Panc1 (cell line): ENCODE data around the gene CCDC187.

Source experiments
- SIN3A ChIP-seq: IDR thresholded peaks from 2 replicates; pipeline ENCODE4 v1.6.1; 2012; ENCODE audit warnings: low read depth, mild to moderate bottlenecking, low read length, moderate library complexity, borderline replicate concordance; ENCODE audit not compliant: insufficient read depth
- TF ChIP-seq, protein P1 (sequence below): fragments of 450-650 bp; IDR thresholded peaks from 2 replicates; pipeline ENCODE4 v1.5.1; 2017; ENCODE audit warnings: mild to moderate bottlenecking

DNA sequence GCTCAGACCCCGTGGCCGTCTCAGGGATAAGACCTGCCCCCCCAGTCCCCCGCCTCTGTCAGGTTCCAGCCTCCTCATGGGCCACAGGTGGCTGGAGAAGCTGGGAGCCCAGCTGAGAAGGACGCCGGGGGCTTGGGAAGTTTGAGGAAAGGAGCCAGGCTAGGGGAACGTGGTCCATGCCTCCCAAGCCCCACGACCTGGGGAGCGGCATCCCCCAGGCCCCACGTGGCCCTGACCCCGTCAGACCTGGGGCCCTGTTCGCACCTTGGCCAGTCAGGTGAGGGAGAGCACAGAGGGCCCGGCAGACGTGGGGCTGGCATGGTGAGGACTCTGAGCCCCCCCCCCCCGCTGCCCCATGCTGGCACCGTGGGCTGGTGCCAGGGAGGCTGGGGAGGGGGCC, 27.1 kb upstream of the CCDC187 start:
- TF ChIP-seq, protein P1, sequence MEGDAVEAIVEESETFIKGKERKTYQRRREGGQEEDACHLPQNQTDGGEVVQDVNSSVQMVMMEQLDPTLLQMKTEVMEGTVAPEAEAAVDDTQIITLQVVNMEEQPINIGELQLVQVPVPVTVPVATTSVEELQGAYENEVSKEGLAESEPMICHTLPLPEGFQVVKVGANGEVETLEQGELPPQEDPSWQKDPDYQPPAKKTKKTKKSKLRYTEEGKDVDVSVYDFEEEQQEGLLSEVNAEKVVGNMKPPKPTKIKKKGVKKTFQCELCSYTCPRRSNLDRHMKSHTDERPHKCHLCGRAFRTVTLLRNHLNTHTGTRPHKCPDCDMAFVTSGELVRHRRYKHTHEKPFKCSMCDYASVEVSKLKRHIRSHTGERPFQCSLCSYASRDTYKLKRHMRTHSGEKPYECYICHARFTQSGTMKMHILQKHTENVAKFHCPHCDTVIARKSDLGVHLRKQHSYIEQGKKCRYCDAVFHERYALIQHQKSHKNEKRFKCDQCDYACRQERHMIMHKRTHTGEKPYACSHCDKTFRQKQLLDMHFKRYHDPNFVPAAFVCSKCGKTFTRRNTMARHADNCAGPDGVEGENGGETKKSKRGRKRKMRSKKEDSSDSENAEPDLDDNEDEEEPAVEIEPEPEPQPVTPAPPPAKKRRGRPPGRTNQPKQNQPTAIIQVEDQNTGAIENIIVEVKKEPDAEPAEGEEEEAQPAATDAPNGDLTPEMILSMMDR = no peak
- TF ChIP-seq SIN3A = no peak
